IMR-90 (cell line): Measurements from ENCODE around the gene TRIM40. TPM values are rescaled to one million over a fixed set of nuclear protein-coding genes. Genes with fewer than 3 reads are reported as not detected.

Source experiments
- CHD1 ChIP-seq: IDR thresholded peaks from 2 replicates; pipeline ENCODE4 v1.6.1; 2012; ENCODE audit warnings: low read depth, low read length, improper control_type of control experiment
- polyA plus RNA-seq, 3 experiments: library from polyadenylated mRNA; depleted of rRNA; stranded (reverse); fragments of >200 nt; gene quantifications; 2 replicates each; pipeline ENCODE4 v1.2.3, GENCODE V29; 2012; ENCODE audit warnings: low replicate concordance in 1 of 3
- total RNA-seq: library from RNA; depleted of rRNA; stranded (reverse); fragments of >200 nt; gene quantifications from 2 replicates; pipeline ENCODE4 v1.2.3, GENCODE V29; 2012
- TF ChIP-seq, protein P1 (sequence below): fragments of 150-350 bp; IDR thresholded peaks from 2 replicates; pipeline ENCODE4 v1.6.1; 2016; ENCODE audit warnings: low read depth, mild to moderate bottlenecking, low read length, moderate library complexity, borderline replicate concordance

The TRIM40 gene
- total and polyA plus RNA-seq, 2 of the 4 experiments (the other 2 are of a cell fraction) = not detected

DNA sequence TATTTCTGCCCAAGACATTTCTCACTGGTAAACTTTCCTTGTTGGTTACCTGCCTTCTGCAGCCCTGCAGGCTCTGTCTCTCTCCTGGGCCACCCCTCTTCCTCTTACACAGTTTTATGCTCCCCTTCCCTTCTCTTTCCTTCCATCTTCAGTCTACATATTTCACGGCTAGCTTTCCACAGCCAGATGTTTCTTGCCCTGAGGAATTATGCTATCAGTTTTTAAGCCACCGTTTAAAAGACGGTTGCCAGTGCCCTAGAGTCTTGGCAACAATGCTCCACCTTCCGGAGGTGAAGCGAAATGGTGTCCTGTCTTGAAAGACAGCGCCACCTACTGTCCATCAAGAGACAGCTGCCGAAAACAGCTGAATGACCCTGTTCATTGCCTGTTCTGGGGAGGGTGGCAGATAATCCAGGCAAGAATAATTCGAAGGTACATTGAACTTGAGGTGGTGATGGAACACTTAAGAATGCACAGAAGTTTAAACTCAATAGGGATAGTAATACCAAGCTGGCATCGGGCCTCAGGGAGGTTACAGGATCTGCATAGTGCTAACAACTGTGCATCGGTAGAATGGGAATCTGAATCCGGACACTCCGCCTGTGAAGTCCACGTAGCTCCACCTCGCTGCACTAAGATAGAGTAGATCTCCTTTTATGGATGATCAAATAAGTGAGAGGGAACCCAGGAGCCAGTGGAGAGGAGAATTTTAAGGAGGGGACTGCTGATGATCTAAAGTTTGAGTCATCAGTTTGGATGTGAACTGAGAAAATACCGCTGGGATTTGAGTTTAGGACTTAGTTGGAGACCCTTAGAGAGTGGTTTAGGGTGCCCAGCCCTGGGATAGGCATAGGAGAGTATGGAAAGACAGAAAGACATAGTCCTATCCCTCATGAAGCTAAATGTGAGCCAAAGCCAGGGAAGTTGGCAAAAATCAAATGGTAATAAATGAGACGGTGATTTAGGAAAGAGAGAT is 4.8 kb upstream of the TRIM40 start (continued):
- TF ChIP-seq, protein P1, sequence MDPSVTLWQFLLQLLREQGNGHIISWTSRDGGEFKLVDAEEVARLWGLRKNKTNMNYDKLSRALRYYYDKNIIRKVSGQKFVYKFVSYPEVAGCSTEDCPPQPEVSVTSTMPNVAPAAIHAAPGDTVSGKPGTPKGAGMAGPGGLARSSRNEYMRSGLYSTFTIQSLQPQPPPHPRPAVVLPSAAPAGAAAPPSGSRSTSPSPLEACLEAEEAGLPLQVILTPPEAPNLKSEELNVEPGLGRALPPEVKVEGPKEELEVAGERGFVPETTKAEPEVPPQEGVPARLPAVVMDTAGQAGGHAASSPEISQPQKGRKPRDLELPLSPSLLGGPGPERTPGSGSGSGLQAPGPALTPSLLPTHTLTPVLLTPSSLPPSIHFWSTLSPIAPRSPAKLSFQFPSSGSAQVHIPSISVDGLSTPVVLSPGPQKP = no peak
- no peak for TF ChIP-seq CHD1
